DOHH2 (cell line): ENCODE results near the gene NAPG.
"Not testable (repeated sequence)": the region's sequence is repeated elsewhere in the genome, so short reads cannot be mapped to it uniquely, and the experiment has no call there.

Experiments used
- H3F3A ChIP-seq: fragments of 200-600 bp; sonication (generic), shearing (Covaris generic); 2 replicates; pipeline ENCODE4 v1.6.0; 2016; ENCODE audit warnings: antibody characterized with exemption, mild to moderate bottlenecking; ENCODE audit not compliant: control insufficient read depth, insufficient read depth
- H3K27ac ChIP-seq: fragments of 200-600 bp; sonication (generic); 2 replicates; pipeline ENCODE4 v1.5.1; 2014; ENCODE audit warnings: low read depth, mild to moderate bottlenecking, low read length, moderate library complexity
- H3K27me3 ChIP-seq: fragments of 200-600 bp; sonication (generic); 2 replicates; pipeline ENCODE4 v1.6.1; 2014; ENCODE audit warnings: mild to moderate bottlenecking, low read length, mixed read lengths; ENCODE audit not compliant: control insufficient read depth
- H3K36me3 ChIP-seq: fragments of 200-600 bp; sonication (generic); 2 replicates; pipeline ENCODE4 v1.6.1; 2014; ENCODE audit warnings: mild to moderate bottlenecking, low read length, moderate library complexity, mixed read lengths; ENCODE audit not compliant: control insufficient read depth
- H3K4me1 ChIP-seq: fragments of 200-600 bp; sonication (generic); 2 replicates; pipeline ENCODE4 v1.6.1; 2014; ENCODE audit warnings: mild to moderate bottlenecking, low read length, mixed read lengths; ENCODE audit not compliant: control insufficient read depth
- H3K4me2 ChIP-seq: fragments of 200-600 bp; sonication (generic); 2 replicates; pipeline ENCODE4 v1.6.0; 2014; ENCODE audit warnings: mild to moderate bottlenecking, low read length, moderate library complexity
- H3K4me3 ChIP-seq: fragments of 200-600 bp; sonication (generic); 2 replicates; pipeline ENCODE4 v1.5.1; 2014; ENCODE audit warnings: mild to moderate bottlenecking, low read length, mixed read lengths
- H3K79me2 ChIP-seq: fragments of 200-600 bp; sonication (generic); 2 replicates; pipeline ENCODE4 v1.6.1; 2014; ENCODE audit warnings: mild to moderate bottlenecking, low read length, mixed read lengths; ENCODE audit not compliant: control insufficient read depth
- H3K9me2 ChIP-seq: fragments of 200-600 bp; sonication (generic); replicated peaks from 2 replicates; pipeline ENCODE4 v1.6.1; 2014; ENCODE audit warnings: mild to moderate bottlenecking, low read length, mixed read lengths; ENCODE audit not compliant: control insufficient read depth
- H3K9me3 ChIP-seq: fragments of 200-600 bp; sonication (generic); 2 replicates; pipeline ENCODE4 v1.6.1; 2014; ENCODE audit warnings: antibody characterized with exemption, low read length, mixed read lengths; ENCODE audit not compliant: control insufficient read depth, insufficient read depth
- H4K20me1 ChIP-seq: fragments of 200-600 bp; sonication (generic); 2 replicates; pipeline ENCODE4 v1.6.0; 2014; ENCODE audit warnings: low read depth, mild to moderate bottlenecking, antibody characterized with exemption, low read length, moderate library complexity; ENCODE audit not compliant: control insufficient read depth, insufficient read depth

NAPG gene

GRCh38 chr18:10600701-10601100 is 74.9 kb downstream of the NAPG start:
- H3K9me3 ChIP-seq, H3K9me2 ChIP-seq, H3F3A ChIP-seq, H3K27me3 ChIP-seq, H4K20me1 ChIP-seq, H3K27ac ChIP-seq, H3K4me1 ChIP-seq, H3K36me3 ChIP-seq, H3K4me2 ChIP-seq, H3K79me2 ChIP-seq, H3K4me3 ChIP-seq: not testable (repeated sequence)
